ENCODE results near the gene VDAC2. TPM values are rescaled to one million over a fixed set of nuclear protein-coding genes. Genes with fewer than 3 reads are reported as not detected.
"Not testable (repeated sequence)": the region's sequence is repeated elsewhere in the genome, so short reads cannot be mapped to it uniquely, and the experiment has no call there.

The VDAC2 gene
- total and polyA plus RNA-seq, 2 donors = 127 to 209 TPM

- not testable (repeated sequence) for H3K36me3 ChIP-seq (ENCODE audit: insufficient read depth); H3K27ac ChIP-seq (ENCODE audit: low read depth); H3K4me3 ChIP-seq (ENCODE audit: low read depth, low read length); DNase-seq (ENCODE audit: extremely low spot score); H3K4me1 ChIP-seq (ENCODE audit: insufficient read depth)
- WGBS = 96% methylated on average over 9 of the region's 9 CpGs
Measured at GRCh38 chr10:75188522-75188921, 22.1 kb upstream of the VDAC2 start.

- DNase-seq (ENCODE audit: extremely low spot score) = no peak
- no peaks in the 10 kb centered on the region for H3K36me3 ChIP-seq (ENCODE audit: insufficient read depth)
- H3K4me3 ChIP-seq (ENCODE audit: low read depth, low read length) = no peak overlapping the region
- H3K27ac ChIP-seq (ENCODE audit: low read depth) = no peak overlapping the region
- WGBS = 96% methylated on average over 12 of the region's 12 CpGs
- no peaks in the 10 kb centered on the region for H3K4me1 ChIP-seq (ENCODE audit: insufficient read depth)
Measured at GRCh38 chr10:75189266-75190096, 21.1 kb upstream of the VDAC2 start.

GRCh38 chr10:75191821-75192568 lies 18.6 kb upstream of the VDAC2 start:
- no peaks in the 10 kb centered on the region for H3K4me1 ChIP-seq (ENCODE audit: insufficient read depth)
- H3K4me3 ChIP-seq (ENCODE audit: low read depth, low read length) = no peak overlapping the region
- H3K36me3 ChIP-seq (ENCODE audit: insufficient read depth) = no peaks in the 10 kb centered on the region
- WGBS = 26% methylated on average over 10 of the region's 10 CpGs
- no peak overlapping the region for H3K27ac ChIP-seq (ENCODE audit: low read depth)
- DNase-seq (ENCODE audit: extremely low spot score) = no peak

GRCh38 chr10:75194625-75195024 lies 16.0 kb upstream of the VDAC2 start:
- H3K36me3 ChIP-seq (ENCODE audit: insufficient read depth); H3K27ac ChIP-seq (ENCODE audit: low read depth); H3K4me3 ChIP-seq (ENCODE audit: low read depth, low read length); DNase-seq (ENCODE audit: extremely low spot score); H3K4me1 ChIP-seq (ENCODE audit: insufficient read depth): not testable (repeated sequence)
- 78% methylated on average over 4 of the region's 4 CpGs for WGBS

- Histone ChIP-seq H3K36me3 (ENCODE audit: insufficient read depth) (no peaks in the 10 kb centered on the region), H3K27ac (ENCODE audit: low read depth) (peak overlapping the region; percentile 48), H3K4me1 (ENCODE audit: insufficient read depth) (no peaks in the 10 kb centered on the region), H3K4me3 (ENCODE audit: low read depth, low read length) (no peak overlapping the region)
- DNase-seq (ENCODE audit: extremely low spot score) = no peak
- WGBS = 33% methylated on average over 6 of the region's 6 CpGs
Measured at GRCh38 chr10:75195035-75195763, 15.4 kb upstream of the VDAC2 start.

DNA sequence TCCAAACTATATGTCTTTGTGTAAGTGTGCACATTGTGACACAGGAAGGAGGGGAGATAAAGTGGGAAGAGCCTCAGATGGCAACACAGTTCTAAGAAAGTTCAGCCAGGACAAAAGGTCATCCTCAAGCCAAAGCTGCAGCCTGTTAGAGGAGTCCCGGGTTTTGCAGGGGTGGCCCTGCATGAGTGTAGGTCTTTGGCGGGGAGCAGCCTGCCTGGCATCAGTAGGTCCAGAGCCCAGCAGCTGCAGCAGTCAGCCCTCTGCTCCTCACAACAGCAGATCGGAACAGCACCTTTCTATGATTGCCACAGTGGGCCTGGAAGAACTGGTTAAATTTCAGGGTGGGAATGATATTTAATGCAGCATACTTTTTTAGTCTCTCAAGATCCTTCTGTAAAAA lies 13.5 kb upstream of the VDAC2 start:
- no peaks in the 10 kb centered on the region for H3K36me3 ChIP-seq (ENCODE audit: insufficient read depth)
- 85% methylated on average over 3 of the region's 3 CpGs for WGBS
- H3K27ac ChIP-seq (ENCODE audit: low read depth) = no peak overlapping the region

DNA sequence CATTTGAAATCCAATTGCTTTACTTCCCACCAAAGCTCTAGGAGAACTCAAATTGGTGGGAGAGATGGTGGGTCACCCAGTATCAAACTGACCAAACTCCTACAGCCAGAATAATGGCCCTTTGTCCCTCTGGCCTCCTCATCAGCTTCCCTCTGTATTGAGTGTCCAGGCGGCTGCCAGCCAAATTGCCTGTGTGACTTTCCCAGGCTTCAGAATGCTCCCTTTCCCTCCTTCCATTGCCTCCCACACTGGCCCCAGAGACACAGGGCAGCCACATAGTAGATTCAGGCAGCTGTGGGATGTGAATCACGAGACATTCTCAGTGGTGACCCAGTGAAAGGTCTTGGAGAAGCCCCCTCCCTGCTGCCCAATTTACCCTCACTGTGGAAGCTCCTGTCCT lies 12.7 kb upstream of the VDAC2 start:
- 85% methylated on average over 2 of the region's 2 CpGs for WGBS
- DNase-seq (ENCODE audit: extremely low spot score) = no peak
- Histone ChIP-seq H3K36me3 (ENCODE audit: insufficient read depth) (no peaks in the 10 kb centered on the region), H3K4me3 (ENCODE audit: low read depth, low read length) (no peak overlapping the region), H3K27ac (ENCODE audit: low read depth) (no peak overlapping the region), H3K4me1 (ENCODE audit: insufficient read depth) (no peaks in the 10 kb centered on the region)

More for the DNA sequence above, 13.5 kb upstream of the VDAC2 start:
- DNase-seq (ENCODE audit: extremely low spot score) = no peak
- Histone ChIP-seq H3K4me3 (ENCODE audit: low read depth, low read length) (no peak overlapping the region), H3K4me1 (ENCODE audit: insufficient read depth) (no peaks in the 10 kb centered on the region)

DNA sequence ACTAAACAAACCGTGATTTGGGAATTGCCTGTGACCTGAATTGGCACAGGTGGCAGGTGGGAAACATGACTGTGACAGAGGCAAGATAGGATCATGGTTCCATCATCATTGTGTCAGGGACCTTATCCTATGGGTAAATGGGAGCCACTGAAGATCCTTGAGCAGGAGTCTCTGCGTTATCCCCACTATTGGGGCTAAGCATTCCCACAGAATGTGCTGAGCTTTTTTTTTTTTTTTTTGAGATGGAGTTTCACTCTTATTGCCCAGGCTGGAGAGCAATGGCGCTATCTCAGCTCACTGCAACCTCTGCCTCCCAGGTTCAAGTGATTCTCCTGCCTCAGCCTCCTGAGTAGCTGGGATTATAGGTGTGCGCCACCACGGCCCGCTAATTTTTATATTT lies 10.6 kb upstream of the VDAC2 start:
- not testable (repeated sequence) for H3K36me3 ChIP-seq (ENCODE audit: insufficient read depth); DNase-seq (ENCODE audit: extremely low spot score); H3K4me3 ChIP-seq (ENCODE audit: low read depth, low read length); H3K4me1 ChIP-seq (ENCODE audit: insufficient read depth); H3K27ac ChIP-seq (ENCODE audit: low read depth)
- 98% methylated on average over 6 of the region's 6 CpGs for WGBS

DNA sequence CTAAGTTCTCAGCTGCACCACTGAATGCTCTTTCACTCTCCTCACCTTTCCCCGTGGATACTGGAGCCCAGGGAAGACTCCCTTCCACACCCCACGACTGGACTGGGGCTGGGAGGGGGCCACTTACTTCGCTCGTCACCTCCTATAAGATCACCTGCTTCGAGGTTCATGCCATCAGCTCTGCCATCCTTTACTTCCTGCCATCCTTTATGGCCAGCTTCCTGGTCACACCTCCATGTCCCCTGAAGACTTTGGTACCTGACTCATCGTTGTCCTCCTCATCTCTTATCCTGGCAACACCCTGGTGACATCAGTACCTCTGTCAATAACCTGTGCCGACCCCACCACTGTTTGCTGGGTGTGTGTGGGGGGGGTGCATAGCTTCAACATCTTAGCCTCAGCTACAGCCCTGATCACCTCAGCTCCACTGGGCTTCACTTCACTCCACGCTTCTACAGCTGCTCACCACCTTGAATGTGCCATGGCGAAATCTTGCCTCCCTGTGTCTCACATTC lies 8.7 kb upstream of the VDAC2 start:
- no peak overlapping the region for H3K27ac ChIP-seq (ENCODE audit: low read depth)
- H3K4me1 ChIP-seq (ENCODE audit: insufficient read depth) = no peaks in the 10 kb centered on the region
- H3K36me3 ChIP-seq (ENCODE audit: insufficient read depth) = no peaks in the 10 kb centered on the region
- DNase-seq (ENCODE audit: extremely low spot score) = no peak
- 84% methylated on average over 9 of the region's 9 CpGs for WGBS
- no peak overlapping the region for H3K4me3 ChIP-seq (ENCODE audit: low read depth, low read length)

DNA sequence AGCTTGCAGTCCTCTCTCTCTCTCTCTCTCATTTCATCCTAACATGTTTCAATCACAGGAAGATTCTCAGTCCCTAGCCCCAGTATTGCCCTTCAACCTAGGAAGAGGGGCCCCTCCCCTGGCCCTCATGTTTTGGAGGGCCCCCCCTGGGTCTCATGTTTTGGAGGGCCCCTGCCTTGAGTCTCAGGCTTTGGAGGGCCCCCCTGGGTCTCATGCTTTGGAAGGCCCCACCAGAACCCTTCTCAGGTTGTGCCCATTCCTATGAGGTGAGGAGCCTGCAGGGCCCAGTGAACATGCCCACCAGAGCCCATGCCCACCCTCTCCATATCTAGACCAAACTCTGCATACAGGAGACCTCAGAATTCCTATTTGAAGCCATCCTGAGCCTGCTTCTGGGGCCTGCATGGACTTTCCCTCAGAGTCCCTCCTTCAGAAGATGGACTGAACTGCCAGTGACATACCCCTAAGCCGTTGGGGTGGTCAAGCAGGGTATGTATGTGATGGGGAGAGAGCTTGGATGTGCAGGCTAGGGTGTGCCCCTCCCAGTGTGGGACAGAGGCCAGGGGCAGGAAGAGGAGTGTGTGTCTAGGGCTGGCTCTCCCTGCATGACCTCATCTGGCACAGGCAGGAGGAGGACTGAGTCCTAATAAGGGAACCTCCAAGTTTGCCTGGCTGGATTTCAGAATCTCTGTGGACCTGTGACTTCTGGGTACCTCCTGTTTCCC lies 8.1 kb upstream of the VDAC2 start:
- Histone ChIP-seq H3K4me3 (ENCODE audit: low read depth, low read length) (no peak overlapping the region), H3K4me1 (ENCODE audit: insufficient read depth) (no peaks in the 10 kb centered on the region), H3K36me3 (ENCODE audit: insufficient read depth) (no peaks in the 10 kb centered on the region), H3K27ac (ENCODE audit: low read depth) (no peak overlapping the region)
- WGBS = 21% methylated on average over 1 of the region's 1 CpG
- DNase-seq (ENCODE audit: extremely low spot score) = no peak

GRCh38 chr10:75203046-75203620 lies 7.5 kb upstream of the VDAC2 start:
- H3K36me3 ChIP-seq (ENCODE audit: insufficient read depth); H3K4me3 ChIP-seq (ENCODE audit: low read depth, low read length); H3K4me1 ChIP-seq (ENCODE audit: insufficient read depth); DNase-seq (ENCODE audit: extremely low spot score); H3K27ac ChIP-seq (ENCODE audit: low read depth): not testable (repeated sequence)
- 75% methylated on average over 11 of the region's 11 CpGs for WGBS

DNA sequence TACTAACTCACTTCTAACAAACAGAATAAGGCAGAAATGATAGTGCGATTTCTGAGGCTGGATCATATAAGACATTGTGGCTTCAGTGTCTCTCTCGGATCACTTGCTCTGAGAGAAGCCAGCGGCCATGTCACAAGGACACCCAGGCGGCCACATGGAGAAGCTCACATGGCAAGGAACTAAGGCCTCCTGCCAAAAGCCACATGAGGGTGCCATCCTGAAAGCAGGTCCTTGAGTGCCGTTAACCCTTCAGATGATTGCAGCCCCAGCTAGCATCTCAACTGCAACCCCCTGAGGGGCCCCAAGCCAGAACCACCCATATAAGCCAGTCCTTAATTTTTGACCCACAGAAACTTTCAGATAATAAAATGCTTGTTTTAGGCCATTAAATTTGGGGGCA lies 6.9 kb upstream of the VDAC2 start:
- no peak for DNase-seq (ENCODE audit: extremely low spot score)
- 96% methylated on average over 5 of the region's 5 CpGs for WGBS
- Histone ChIP-seq H3K4me3 (ENCODE audit: low read depth, low read length) (no peak overlapping the region), H3K36me3 (ENCODE audit: insufficient read depth) (no peaks in the 10 kb centered on the region), H3K27ac (ENCODE audit: low read depth) (no peak overlapping the region), H3K4me1 (ENCODE audit: insufficient read depth) (no peaks in the 10 kb centered on the region)

DNA sequence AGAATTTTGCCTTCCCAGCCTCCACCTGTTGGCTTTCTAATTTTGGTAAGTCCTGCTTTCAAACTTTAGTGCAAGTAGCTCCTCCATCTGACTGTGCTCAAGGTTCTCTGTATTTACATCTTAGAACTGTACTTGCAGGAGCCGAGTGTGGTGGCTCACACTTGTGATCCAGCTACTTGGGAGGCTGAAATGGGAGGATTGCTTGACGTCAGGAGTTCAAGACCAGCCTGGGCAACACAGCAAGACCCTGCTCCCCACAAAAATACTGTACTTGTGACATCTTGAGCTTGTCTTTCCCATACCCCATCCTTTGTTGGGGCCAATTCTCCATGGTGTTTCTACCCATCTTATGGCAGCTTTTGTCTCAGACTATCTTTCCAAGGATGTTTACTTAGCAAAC lies 4.7 kb upstream of the VDAC2 start:
- Histone ChIP-seq H3K4me1 (ENCODE audit: insufficient read depth) (no peaks in the 10 kb centered on the region), H3K27ac (ENCODE audit: low read depth) (no peak overlapping the region), H3K4me3 (ENCODE audit: low read depth, low read length) (no peak overlapping the region), H3K36me3 (ENCODE audit: insufficient read depth) (no peaks in the 10 kb centered on the region)
- 92% methylated on average over 2 of the region's 2 CpGs for WGBS
- DNase-seq (ENCODE audit: extremely low spot score) = no peak

Data from urinary bladder (tissue), 4 donors.